Caco-2 (cell line): ENCODE data around the gene ACY1. TPM values are rescaled to one million over a fixed set of nuclear protein-coding genes. Genes with fewer than 3 reads are reported as not detected.

Experiments
- BruUV-seq: library from RNA; stranded (reverse); fragments of 400-500 nt; replicated peaks from 2 replicates; lab custom pipeline; 2021; lab: Mats Ljungman, UMichigan
- CTCF ChIA-PET: fragments of 300-600 bp; sonication (Branson Sonifier 250); formaldehyde crosslinking; loops from one replicate; lab custom pipeline; 2022; ENCODE audit warnings: antibody characterized with exemption; lab: Charles Lee
- POLR2A ChIA-PET: fragments of 300-600 bp; sonication (Branson Sonifier 250); formaldehyde crosslinking; loops from one replicate; lab custom pipeline; 2022; ENCODE audit warnings: antibody characterized with exemption; lab: Charles Lee
- DNase-seq, 2 experiments: peaks; one replicate each; pipeline versions ENCODE4 v3.0.0 to v3.0.0-alpha.2; 2020 to 2022
- H3K27me3 ChIP-seq: replicated peaks from 2 replicates; pipeline ENCODE4 v1.6.0; 2011; ENCODE audit warnings: low read length; ENCODE audit not compliant: control insufficient read depth, insufficient read depth
- H3K36me3 ChIP-seq: 2 replicates; pipeline ENCODE4 v1.5.1; 2011; ENCODE audit warnings: low read length; ENCODE audit not compliant: control insufficient read depth, insufficient read depth
- H3K4me1 ChIP-seq: fragments of 250-450 bp; sonication (Bioruptor Pico); 2 replicates; pipeline ENCODE4 v1.5.1; 2020; ENCODE audit warnings: mild to moderate bottlenecking
- H3K4me3 ChIP-seq: 2 replicates; pipeline ENCODE4 v1.5.1; 2011; ENCODE audit warnings: low read depth, mild to moderate bottlenecking, control low read depth, low read length
- H3K9me3 ChIP-seq: fragments of 250-450 bp; sonication (Bioruptor Pico); 2 replicates; pipeline ENCODE4 v1.5.1; 2020; ENCODE audit warnings: mild to moderate bottlenecking, moderate library complexity
- H3K27ac Mint-ChIP-seq: one replicate; pipeline ENCODE4 v1.8.0; 2022; ENCODE audit warnings: mixed read lengths; ENCODE audit not compliant: unreplicated experiment
- H3K27me3 Mint-ChIP-seq: one replicate; pipeline ENCODE4 v1.8.0; 2022; ENCODE audit warnings: mixed read lengths; ENCODE audit not compliant: insufficient read depth, unreplicated experiment
- H3K36me3 Mint-ChIP-seq: one replicate; pipeline ENCODE4 v1.8.0; 2022; ENCODE audit warnings: mild to moderate bottlenecking, mixed read lengths; ENCODE audit not compliant: insufficient read depth, unreplicated experiment
- H3K4me1 Mint-ChIP-seq: one replicate; pipeline ENCODE4 v1.8.0; 2022; ENCODE audit warnings: low read depth, mixed read lengths; ENCODE audit not compliant: unreplicated experiment
- H3K4me3 Mint-ChIP-seq: one replicate; pipeline ENCODE4 v1.8.0; 2022; ENCODE audit warnings: mild to moderate bottlenecking, moderate library complexity, mixed read lengths; ENCODE audit not compliant: unreplicated experiment
- H3K9me3 Mint-ChIP-seq: one replicate; pipeline ENCODE4 v1.8.0; 2022; ENCODE audit warnings: mixed read lengths; ENCODE audit not compliant: unreplicated experiment
- CTCF ChIP-seq, 2 experiments: fragments of 200-600 bp in 1 of 2; IDR thresholded peaks; 1 replicate in 1 of 2; 2 replicates in 1 of 2; pipeline versions ENCODE4 v1.5.1 to v1.8.0; 2011 to 2022; ENCODE audit warnings: antibody characterized with exemption in 1 of 2, control low read depth in 1 of 2, inconsistent platforms in 1 of 2, low read depth in 1 of 2, low read length in 1 of 2, mild to moderate bottlenecking in 1 of 2, moderate library complexity in 1 of 2; ENCODE audit not compliant: insufficient read depth in 1 of 2, severe bottlenecking in 1 of 2, unreplicated experiment in 1 of 2
- intact Hi-C: fragments of 100-400 bp; cut with micrococcal nuclease; formaldehyde crosslinking; loops from one replicate; pipeline ENCODE4 v1.10.0; 2022; ENCODE audit not compliant: unreplicated experiment
- total RNA-seq: library from RNA; stranded (reverse); gene quantifications from 2 replicates; pipeline ENCODE4 v1.2.3, GENCODE V29; 2022

The ACY1 gene
- total RNA-seq, 1 experiment from 2014 or later: 62.4 TPM

- Mint-ChIP-seq H3K9me3 (no peaks in the 10 kb centered on the region), H3K27ac (no peak overlapping the region), H3K36me3 (no peaks in the 10 kb centered on the region), H3K4me1 (no peaks in the 10 kb centered on the region), H3K27me3 (no peaks in the 10 kb centered on the region), H3K4me3 (no peak overlapping the region)
- ChIA-PET POLR2A (no interaction called here), CTCF (interaction anchor here (0.8 to 0.9 kb wide), 2 partner anchors 116 to 337 kb away, joined by 3 read pairs; no protein-coding TSS in a partner anchor)
- Histone ChIP-seq H3K4me1 (peaks cover 7% of the 10 kb centered on the region; the same call in 1 of the 2 replicates), H3K27me3 (no peaks in the 10 kb centered on the region), H3K4me3 (no peak overlapping the region), H3K9me3 (no peaks in the 10 kb centered on the region), H3K36me3 (no peaks in the 10 kb centered on the region)
- intact Hi-C loops: no loop called here
- BruUV-seq: no TSS peak
- no peak for DNase-seq
- no peak for TF ChIP-seq CTCF (IDR thresholded peaks at IDR 0.05; ENCODE audit: insufficient read depth in 1 of 2, low read depth in 1 of 2, low read length in 1 of 2, severe bottlenecking in 1 of 2, unreplicated experiment in 1 of 2)
These were observed 45.7 kb downstream of the ACY1 start for GRCh38 chr3:52029053-52029452.

GRCh38 chr3:52029535-52029934, 46.2 kb downstream of the ACY1 start:
- no peak overlapping the region for H3K4me3 Mint-ChIP-seq
- no peaks in the 10 kb centered on the region for H3K9me3 ChIP-seq
- ChIA-PET POLR2A (no interaction called here), CTCF (no interaction called here)
- DNase-seq: no peak
- H3K36me3 Mint-ChIP-seq: no peaks in the 10 kb centered on the region
- H3K4me3 ChIP-seq: no peak overlapping the region
- no TSS peak for BruUV-seq
- intact Hi-C loops: no loop called here
- H3K4me1 ChIP-seq: peaks cover 12% of the 10 kb centered on the region; the same call in 1 of the 2 replicates
- H3K4me1 Mint-ChIP-seq: no peaks in the 10 kb centered on the region
- no peak for TF ChIP-seq CTCF (IDR thresholded peaks at IDR 0.05; ENCODE audit: insufficient read depth in 1 of 2, low read depth in 1 of 2, low read length in 1 of 2, severe bottlenecking in 1 of 2, unreplicated experiment in 1 of 2)
- H3K27me3 Mint-ChIP-seq: no peaks in the 10 kb centered on the region
- no peaks in the 10 kb centered on the region for H3K9me3 Mint-ChIP-seq
- H3K36me3 ChIP-seq: no peaks in the 10 kb centered on the region
- no peaks in the 10 kb centered on the region for H3K27me3 ChIP-seq
- H3K27ac Mint-ChIP-seq: no peak overlapping the region

DNA sequence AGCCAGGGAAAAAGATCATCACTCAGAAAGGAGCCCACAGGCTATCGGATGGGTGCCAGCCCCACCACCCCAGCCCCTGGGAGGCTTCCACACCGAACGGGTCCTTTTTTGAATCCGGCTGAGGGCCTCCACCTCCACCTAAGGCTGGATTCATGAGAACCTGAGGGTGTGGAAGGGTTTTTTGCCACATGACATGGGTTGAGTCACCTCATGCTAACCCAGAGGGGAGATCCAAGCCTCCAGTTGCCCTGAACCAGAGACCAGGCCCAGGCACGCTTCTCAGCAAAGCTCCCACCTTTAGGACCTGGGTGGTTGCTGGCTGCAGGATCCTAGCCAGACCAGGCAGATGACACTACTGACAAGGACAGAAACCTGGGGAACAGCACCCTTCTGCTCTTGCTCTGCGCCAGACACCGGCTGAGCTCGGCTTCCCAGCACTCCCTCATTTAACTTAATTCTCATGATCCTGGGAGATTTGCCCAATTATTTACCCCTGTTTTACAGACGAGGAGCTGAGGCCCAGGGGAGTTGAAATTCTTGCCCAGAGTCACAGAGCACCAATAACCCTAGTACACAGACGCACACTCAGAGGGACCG, 47.5 kb downstream of the ACY1 start:
- no TSS peak for BruUV-seq
- ChIA-PET POLR2A (interaction anchor here (0.6 kb wide), 1 partner anchor 25 kb away, joined by 3 read pairs; the partner anchor contains the start of gene DUSP7), CTCF (no interaction called here)
- no peak overlapping the region for H3K4me3 ChIP-seq
- H3K9me3 Mint-ChIP-seq: no peaks in the 10 kb centered on the region
- H3K27ac Mint-ChIP-seq: no peak overlapping the region
- no peaks in the 10 kb centered on the region for H3K4me1 Mint-ChIP-seq
- no peaks in the 10 kb centered on the region for H3K9me3 ChIP-seq
- H3K4me1 ChIP-seq: peaks cover 13% of the 10 kb centered on the region; the same call in 1 of the 2 replicates
- no peak for DNase-seq
- no peaks in the 10 kb centered on the region for H3K36me3 ChIP-seq
- no peaks in the 10 kb centered on the region for H3K27me3 ChIP-seq
- no peak for TF ChIP-seq CTCF (IDR thresholded peaks at IDR 0.05; ENCODE audit: insufficient read depth in 1 of 2, low read depth in 1 of 2, low read length in 1 of 2, severe bottlenecking in 1 of 2, unreplicated experiment in 1 of 2)
- no peaks in the 10 kb centered on the region for H3K36me3 Mint-ChIP-seq
- H3K4me3 Mint-ChIP-seq: no peak overlapping the region
- intact Hi-C loops: no loop called here
- H3K27me3 Mint-ChIP-seq: no peaks in the 10 kb centered on the region
